ENCODE data around the gene CLEC16A. TPM values are rescaled to one million over a fixed set of nuclear protein-coding genes. Genes with fewer than 3 reads are reported as not detected.

The CLEC16A gene
- total and polyA plus RNA-seq, 9 donors = 11.5 to 18.3 (median 14.9) TPM

DNA sequence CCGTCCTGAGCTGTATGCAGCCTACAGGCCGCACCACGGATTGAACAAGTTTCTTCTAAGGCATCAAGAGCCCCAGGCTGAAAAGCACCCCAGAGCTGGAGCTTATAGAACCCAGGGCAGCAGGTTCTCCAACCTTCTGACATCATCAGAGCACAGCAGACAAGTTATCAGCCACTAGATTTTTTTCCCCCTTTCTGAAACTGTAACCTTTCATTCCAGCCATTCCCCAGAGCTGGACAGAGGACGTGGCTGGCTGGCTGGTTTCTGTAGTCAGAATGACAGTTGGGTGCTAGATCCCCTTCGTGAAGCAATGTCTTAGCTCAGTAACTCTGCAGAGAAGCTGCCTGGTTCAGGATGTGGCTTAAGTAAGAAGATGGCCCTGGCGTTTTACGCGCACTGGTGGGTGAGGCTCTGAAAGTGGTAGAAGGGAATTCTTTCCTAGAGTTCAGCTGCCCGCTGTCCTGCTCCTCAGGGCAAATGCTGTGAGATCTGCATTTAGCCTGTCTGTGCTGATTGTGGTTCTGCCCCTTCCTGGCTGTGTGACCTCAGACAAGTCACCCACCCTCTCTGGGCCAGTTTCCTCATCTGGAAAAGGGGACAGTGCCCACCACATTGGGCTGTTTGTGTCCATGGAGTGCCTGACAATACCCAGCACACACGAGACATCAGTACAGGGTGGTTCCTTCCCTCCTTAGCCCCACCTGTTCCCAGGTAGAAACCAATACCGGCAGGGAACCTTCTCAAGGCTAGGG is 11.2 kb upstream of the CLEC16A start:
- DNase-seq = no peak
- Histone ChIP-seq H3K9me3 (replicated peaks; ENCODE audit: control insufficient read depth, low read depth, low read length) (no peaks in the 10 kb centered on the region), H3K27ac (ENCODE audit: low read length) (no peak overlapping the region), H3K36me3 (ENCODE audit: control insufficient read depth, insufficient read depth, low read length) (peaks cover 60% of the 10 kb centered on the region), H3K27me3 (ENCODE audit: control insufficient read depth, insufficient read depth, low read length) (no peaks in the 10 kb centered on the region), H3K4me3 (ENCODE audit: low read length) (no peak overlapping the region), H3K4me1 (ENCODE audit: control insufficient read depth, insufficient read depth, low read length) (peaks cover 28% of the 10 kb centered on the region)
- 81% methylated on average over 10 of the region's 11 CpGs for WGBS (ENCODE audit: insufficient coverage)

DNA sequence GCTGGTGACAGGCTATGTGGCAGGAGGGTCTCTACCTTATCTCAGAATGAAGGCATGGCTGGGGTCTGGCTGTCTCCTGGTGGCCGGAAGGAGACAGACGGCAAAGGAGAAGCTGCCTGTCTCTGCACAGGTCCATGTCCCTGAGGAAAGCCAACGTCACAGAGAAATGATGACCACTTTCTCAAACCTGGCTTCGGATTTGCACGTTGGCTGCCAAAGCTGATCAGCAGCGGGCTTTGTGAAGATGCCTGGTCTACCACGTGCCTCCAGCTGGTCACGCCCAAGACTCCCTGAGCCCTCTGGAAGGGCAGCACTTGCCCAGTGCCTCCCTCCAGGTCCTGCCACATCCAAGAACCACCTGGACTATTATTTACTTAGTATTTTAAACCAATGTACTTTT is 10.5 kb upstream of the CLEC16A start:
- Histone ChIP-seq H3K27me3 (ENCODE audit: control insufficient read depth, insufficient read depth, low read length) (no peaks in the 10 kb centered on the region), H3K27ac (ENCODE audit: low read length) (no peak overlapping the region), H3K4me3 (ENCODE audit: low read length) (no peak overlapping the region), H3K4me1 (ENCODE audit: control insufficient read depth, insufficient read depth, low read length) (peaks cover 35% of the 10 kb centered on the region), H3K9me3 (replicated peaks; ENCODE audit: control insufficient read depth, low read depth, low read length) (no peaks in the 10 kb centered on the region), H3K36me3 (ENCODE audit: control insufficient read depth, insufficient read depth, low read length) (peaks cover 59% of the 10 kb centered on the region)
- no peak for DNase-seq
- 69% methylated on average over 7 of the region's 8 CpGs for WGBS (ENCODE audit: insufficient coverage)

DNA sequence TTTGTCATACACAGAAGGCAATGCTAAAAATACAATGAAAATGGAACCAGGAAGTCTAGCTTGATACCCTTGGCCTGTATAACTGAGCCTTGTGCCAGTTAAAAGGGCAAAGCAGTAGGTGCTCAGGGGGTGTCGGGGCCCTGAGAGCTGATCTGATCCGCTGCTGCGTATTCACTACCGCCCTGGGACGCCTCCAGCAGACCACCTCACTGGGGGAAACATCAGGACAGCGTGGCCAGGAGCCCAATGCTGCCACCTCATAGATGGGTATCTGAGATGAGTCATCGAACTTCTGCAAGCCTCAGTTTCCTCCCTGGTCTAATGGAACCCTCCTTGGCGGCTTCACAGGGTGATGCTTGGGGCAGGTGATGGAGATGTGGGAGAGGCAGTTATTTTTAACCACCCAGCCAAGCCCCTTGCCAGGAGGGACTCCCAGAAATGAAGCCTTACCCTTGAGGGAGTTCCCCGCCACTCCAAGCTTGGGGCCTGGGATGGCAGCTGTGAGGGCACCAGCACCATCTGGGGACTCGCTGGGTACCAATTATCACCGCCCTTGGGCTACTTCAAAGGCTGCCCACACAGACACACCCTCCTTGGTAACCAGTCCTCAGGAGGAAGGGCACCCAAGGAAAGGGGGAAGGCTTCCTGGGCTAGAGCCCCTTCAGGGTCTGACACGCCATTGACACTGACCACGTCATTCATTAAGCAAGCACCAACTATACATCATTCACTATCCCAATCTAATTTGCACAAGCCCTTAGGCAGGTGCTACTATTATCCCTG is 9.8 kb upstream of the CLEC16A start:
- H3K9me3 ChIP-seq (replicated peaks; ENCODE audit: control insufficient read depth, low read depth, low read length) = no peaks in the 10 kb centered on the region
- H3K27ac ChIP-seq (ENCODE audit: low read length) = no peak overlapping the region
- no peaks in the 10 kb centered on the region for H3K27me3 ChIP-seq (ENCODE audit: control insufficient read depth, insufficient read depth, low read length)
- H3K36me3 ChIP-seq (ENCODE audit: control insufficient read depth, insufficient read depth, low read length) = peaks cover 59% of the 10 kb centered on the region
- 93% methylated on average over 3 of the region's 13 CpGs for WGBS (ENCODE audit: insufficient coverage)
- H3K4me1 ChIP-seq (ENCODE audit: control insufficient read depth, insufficient read depth, low read length) = peaks cover 41% of the 10 kb centered on the region
- DNase-seq = no peak
- H3K4me3 ChIP-seq (ENCODE audit: low read length) = no peak overlapping the region

DNA sequence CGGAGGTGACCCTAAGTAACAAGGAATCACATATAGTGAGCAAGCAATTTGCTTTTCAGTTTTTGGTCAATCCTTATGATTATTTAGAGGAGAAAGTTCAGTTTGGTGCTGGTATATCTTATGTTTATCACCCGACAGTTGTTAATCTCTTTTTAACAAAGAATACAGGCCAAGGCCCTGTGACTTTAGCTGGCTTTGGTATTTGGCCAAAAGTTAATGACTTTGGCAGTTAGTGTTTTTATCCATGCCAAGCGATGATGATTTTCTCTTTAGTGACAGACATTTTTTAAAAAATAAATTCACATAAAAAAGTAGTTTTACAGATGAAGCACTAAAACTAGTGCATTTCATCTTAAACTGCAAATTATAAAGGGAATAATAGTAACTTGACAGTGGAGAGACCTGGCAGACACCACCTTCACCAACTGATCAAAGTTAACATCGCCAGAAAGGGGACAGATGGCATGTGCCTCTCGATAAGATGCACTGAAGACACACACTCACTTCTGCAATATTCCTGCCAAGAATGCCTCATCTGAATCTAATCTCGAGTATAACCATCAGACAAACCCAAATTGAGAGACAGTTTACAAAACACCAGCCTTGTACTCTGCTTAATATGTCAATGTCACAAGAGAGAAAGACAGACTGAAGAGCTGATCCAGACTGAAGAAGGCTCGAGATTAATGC is 9.0 kb upstream of the CLEC16A start:
- no peaks in the 10 kb centered on the region for H3K9me3 ChIP-seq (replicated peaks; ENCODE audit: control insufficient read depth, low read depth, low read length)
- peaks cover 54% of the 10 kb centered on the region for H3K36me3 ChIP-seq (ENCODE audit: control insufficient read depth, insufficient read depth, low read length)
- H3K4me1 ChIP-seq (ENCODE audit: control insufficient read depth, insufficient read depth, low read length) = peaks cover 50% of the 10 kb centered on the region
- H3K27me3 ChIP-seq (ENCODE audit: control insufficient read depth, insufficient read depth, low read length) = no peaks in the 10 kb centered on the region
- DNase-seq = no peak
- no peak overlapping the region for H3K27ac ChIP-seq (ENCODE audit: low read length)
- 61% methylated on average over 3 of the region's 7 CpGs for WGBS (ENCODE audit: insufficient coverage)
- H3K4me3 ChIP-seq (ENCODE audit: low read length) = no peak overlapping the region

DNA sequence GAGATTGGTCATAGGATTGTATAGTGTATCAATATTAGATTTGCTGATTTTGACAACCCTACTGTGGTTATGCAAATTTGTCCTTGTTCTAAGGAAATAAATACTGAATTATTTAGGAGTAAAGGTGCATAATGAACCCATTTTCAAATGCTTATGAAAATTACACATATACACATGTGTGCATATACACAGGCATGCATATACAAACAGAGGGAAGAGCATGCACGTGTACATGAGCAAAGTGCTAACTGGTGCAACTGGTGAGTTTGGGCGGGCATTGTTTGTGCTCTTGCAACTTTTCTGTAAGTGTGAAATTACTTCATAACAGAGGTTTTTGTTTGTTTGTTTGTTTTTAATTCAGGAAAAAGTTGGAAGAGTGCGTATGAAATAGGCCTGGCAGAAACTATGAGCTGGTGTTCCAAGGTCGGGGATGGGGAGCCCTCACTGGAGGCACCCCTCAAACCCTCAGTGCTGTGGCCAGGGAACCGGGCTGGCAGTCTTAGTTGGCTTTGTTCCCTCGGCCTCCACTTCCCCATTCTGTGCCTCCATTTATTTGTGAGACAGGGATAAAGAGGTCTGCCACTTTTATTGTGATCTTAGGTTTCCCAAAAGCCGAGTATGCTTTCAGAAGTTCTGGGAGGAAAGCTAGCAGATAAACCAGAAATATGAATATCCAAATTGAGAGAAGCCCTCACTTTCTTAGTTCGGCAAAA is 7.9 kb upstream of the CLEC16A start:
- 100% methylated on average over 2 of the region's 8 CpGs for WGBS (ENCODE audit: insufficient coverage)
- no peaks in the 10 kb centered on the region for H3K27me3 ChIP-seq (ENCODE audit: control insufficient read depth, insufficient read depth, low read length)
- no peak overlapping the region for H3K4me3 ChIP-seq (ENCODE audit: low read length)
- no peaks in the 10 kb centered on the region for H3K9me3 ChIP-seq (replicated peaks; ENCODE audit: control insufficient read depth, low read depth, low read length)
- no peak overlapping the region for H3K27ac ChIP-seq (ENCODE audit: low read length)
- peaks cover 60% of the 10 kb centered on the region for H3K4me1 ChIP-seq (ENCODE audit: control insufficient read depth, insufficient read depth, low read length)
- no peak for DNase-seq
- H3K36me3 ChIP-seq (ENCODE audit: control insufficient read depth, insufficient read depth, low read length) = peaks cover 53% of the 10 kb centered on the region

DNA sequence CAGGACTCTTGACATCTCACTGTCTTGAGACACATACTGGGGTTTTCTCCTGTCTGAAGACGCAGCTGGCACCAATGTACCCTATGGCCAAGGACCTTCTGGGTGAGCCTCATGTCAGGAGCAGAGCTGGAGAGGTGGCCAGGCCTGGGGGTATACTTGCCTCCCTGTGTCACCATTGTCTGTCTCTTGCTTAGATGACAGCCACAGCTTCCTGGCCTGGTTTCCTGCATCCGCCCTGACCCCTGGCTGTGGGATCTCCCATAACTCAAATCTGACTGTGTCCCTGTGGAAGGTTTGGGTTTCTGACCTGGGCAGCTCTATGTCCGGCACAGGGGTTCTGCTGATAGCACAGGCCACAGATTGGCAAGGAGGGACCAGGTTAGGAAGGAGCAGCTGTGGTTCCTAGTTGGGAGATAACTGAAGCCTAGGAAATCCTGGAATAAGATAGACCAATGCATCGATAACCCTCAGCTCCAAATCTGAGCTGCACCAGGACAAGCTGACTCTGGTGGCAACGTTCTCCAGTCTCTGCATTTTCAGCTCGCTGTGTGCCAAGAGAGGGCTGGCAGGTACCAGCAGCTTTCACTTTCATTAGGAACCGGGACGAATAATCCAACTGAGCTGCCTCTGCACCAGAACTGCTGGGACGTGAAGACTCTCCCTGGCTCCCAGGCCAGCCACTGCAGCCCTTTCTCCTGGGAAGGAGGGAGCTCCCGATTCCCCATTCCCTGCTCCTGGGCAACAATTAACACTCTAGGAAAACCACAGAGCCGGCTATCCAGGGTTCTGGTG is 7.1 kb upstream of the CLEC16A start:
- WGBS (ENCODE audit: insufficient coverage) = 67% methylated on average over 9 of the region's 11 CpGs
- Histone ChIP-seq H3K27me3 (ENCODE audit: control insufficient read depth, insufficient read depth, low read length) (no peaks in the 10 kb centered on the region), H3K27ac (ENCODE audit: low read length) (no peak overlapping the region), H3K9me3 (replicated peaks; ENCODE audit: control insufficient read depth, low read depth, low read length) (no peaks in the 10 kb centered on the region), H3K4me1 (ENCODE audit: control insufficient read depth, insufficient read depth, low read length) (peaks cover 61% of the 10 kb centered on the region), H3K4me3 (ENCODE audit: low read length) (no peak overlapping the region), H3K36me3 (ENCODE audit: control insufficient read depth, insufficient read depth, low read length) (peaks cover 47% of the 10 kb centered on the region)
- DNase-seq = no peak

DNA sequence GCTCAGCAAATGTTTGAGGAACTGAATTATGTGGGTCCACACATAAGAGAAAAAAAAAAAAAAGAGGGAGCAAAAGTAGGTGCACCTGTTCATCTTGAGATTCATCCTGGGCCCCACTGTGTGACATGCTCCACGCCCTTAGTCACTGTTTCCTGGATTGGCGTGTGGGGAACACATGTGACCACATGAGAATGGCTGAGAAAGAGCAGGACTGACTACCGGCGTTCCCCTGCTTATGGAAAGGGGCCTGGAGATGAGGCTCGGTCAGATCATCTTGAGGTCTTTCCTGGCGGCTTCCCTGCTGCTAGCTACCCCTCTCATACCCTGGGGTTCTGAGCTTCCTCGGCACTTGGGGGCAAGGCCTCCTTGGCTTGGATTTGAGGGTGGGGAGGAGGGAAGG is 6.0 kb upstream of the CLEC16A start:
- H3K27ac ChIP-seq (ENCODE audit: low read length) = no peak overlapping the region
- peaks cover 66% of the 10 kb centered on the region for H3K4me1 ChIP-seq (ENCODE audit: control insufficient read depth, insufficient read depth, low read length)
- no peak overlapping the region for H3K4me3 ChIP-seq (ENCODE audit: low read length)
- no peaks in the 10 kb centered on the region for H3K9me3 ChIP-seq (replicated peaks; ENCODE audit: control insufficient read depth, low read depth, low read length)
- no peak for DNase-seq
- 48% methylated on average over 2 of the region's 7 CpGs for WGBS (ENCODE audit: insufficient coverage)
- H3K36me3 ChIP-seq (ENCODE audit: control insufficient read depth, insufficient read depth, low read length) = peaks cover 39% of the 10 kb centered on the region
- H3K27me3 ChIP-seq (ENCODE audit: control insufficient read depth, insufficient read depth, low read length) = no peaks in the 10 kb centered on the region

DNA sequence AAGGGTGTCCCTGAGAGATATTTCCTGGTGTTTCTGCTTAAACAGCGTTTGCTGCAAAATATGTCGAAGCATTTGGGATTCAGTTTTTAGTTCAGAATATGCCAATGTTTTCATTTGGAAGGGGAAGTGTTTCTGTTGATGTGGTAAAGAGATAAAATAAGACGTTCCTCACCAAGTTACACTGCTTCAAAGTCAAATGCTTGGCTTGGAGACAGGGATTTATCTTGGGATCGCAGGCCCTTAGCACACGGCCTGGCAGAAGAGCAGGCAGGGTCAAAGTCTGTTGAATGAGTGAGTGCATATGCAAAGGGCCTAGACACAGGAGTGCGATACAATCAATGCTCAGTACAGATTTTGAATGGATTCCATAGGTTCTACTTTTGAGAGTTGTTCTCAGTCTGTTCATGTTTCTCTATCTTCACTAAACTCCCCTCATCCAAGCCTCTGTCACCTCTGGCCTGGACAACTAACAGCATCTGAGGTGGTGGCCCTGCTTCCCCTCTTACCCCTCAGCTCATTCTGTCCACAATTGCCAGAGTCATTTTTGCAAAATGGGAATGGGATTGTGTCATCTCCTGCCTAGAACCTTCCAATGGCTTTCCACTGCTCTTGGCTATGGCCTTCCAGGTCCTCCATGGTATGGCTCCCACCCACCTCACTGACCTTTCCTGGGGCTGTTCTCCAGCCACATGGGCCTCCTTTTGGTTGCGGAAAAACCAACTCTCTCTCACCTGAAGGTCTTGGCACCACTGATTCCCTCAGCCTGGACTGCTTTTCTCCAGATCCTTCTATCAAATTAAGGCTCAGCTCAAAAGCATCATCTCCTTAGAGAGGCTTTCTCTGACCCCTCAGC is 5.3 kb upstream of the CLEC16A start:
- H3K36me3 ChIP-seq (ENCODE audit: control insufficient read depth, insufficient read depth, low read length) = peaks cover 33% of the 10 kb centered on the region
- no peaks in the 10 kb centered on the region for H3K9me3 ChIP-seq (replicated peaks; ENCODE audit: control insufficient read depth, low read depth, low read length)
- peak overlapping the region; percentile 13 for H3K27ac ChIP-seq (ENCODE audit: low read length)
- no peaks in the 10 kb centered on the region for H3K27me3 ChIP-seq (ENCODE audit: control insufficient read depth, insufficient read depth, low read length)
- H3K4me1 ChIP-seq (ENCODE audit: control insufficient read depth, insufficient read depth, low read length) = peaks cover 66% of the 10 kb centered on the region
- H3K4me3 ChIP-seq (ENCODE audit: low read length) = no peak overlapping the region
- no peak for DNase-seq
- 89% methylated on average over 1 of the region's 7 CpGs for WGBS (ENCODE audit: insufficient coverage)

All from muscle of leg (tissue), 11 donors.